C4-2B (cell line): Measurements from ENCODE around the gene ZNF672.

Experiments
- ZFX ChIP-seq: fragments of 450-650 bp; IDR thresholded peaks from 2 replicates; pipeline ENCODE4 v1.6.1; 2017
- TF ChIP-seq, protein P1 (sequence below): fragments of 450-650 bp; conservative IDR thresholded peaks from 2 replicates; pipeline ENCODE4 v1.5.1; 2017; ENCODE audit warnings: mild to moderate bottlenecking

GRCh38 chr1:248837781-248838356 is at the start of gene ZNF672:
- TF ChIP-seq, protein P1, sequence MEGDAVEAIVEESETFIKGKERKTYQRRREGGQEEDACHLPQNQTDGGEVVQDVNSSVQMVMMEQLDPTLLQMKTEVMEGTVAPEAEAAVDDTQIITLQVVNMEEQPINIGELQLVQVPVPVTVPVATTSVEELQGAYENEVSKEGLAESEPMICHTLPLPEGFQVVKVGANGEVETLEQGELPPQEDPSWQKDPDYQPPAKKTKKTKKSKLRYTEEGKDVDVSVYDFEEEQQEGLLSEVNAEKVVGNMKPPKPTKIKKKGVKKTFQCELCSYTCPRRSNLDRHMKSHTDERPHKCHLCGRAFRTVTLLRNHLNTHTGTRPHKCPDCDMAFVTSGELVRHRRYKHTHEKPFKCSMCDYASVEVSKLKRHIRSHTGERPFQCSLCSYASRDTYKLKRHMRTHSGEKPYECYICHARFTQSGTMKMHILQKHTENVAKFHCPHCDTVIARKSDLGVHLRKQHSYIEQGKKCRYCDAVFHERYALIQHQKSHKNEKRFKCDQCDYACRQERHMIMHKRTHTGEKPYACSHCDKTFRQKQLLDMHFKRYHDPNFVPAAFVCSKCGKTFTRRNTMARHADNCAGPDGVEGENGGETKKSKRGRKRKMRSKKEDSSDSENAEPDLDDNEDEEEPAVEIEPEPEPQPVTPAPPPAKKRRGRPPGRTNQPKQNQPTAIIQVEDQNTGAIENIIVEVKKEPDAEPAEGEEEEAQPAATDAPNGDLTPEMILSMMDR = no peak
- TF ChIP-seq ZFX = no peak
